ENCODE data around the gene RBM4.

DNA sequence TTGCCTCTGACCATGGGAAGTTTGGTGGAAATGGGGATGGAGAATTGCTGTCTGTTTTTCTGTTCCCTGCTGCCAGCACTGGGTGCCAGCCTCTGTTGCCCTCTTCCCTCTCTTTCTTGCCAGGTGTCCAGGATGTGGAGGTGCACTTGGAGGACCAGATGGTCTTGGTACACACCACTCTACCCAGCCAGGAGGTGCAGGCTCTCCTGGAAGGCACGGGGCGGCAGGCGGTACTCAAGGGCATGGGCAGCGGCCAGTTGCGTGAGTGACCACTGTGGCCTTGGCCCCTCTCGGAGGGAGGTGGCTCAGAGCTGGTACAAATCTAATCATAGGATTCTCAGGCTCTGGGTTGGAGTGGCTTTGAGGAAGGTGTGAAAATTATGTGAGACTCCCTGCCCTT is 39.5 kb upstream of the RBM4 start:
- TF ChIP-seq, protein P1, sequence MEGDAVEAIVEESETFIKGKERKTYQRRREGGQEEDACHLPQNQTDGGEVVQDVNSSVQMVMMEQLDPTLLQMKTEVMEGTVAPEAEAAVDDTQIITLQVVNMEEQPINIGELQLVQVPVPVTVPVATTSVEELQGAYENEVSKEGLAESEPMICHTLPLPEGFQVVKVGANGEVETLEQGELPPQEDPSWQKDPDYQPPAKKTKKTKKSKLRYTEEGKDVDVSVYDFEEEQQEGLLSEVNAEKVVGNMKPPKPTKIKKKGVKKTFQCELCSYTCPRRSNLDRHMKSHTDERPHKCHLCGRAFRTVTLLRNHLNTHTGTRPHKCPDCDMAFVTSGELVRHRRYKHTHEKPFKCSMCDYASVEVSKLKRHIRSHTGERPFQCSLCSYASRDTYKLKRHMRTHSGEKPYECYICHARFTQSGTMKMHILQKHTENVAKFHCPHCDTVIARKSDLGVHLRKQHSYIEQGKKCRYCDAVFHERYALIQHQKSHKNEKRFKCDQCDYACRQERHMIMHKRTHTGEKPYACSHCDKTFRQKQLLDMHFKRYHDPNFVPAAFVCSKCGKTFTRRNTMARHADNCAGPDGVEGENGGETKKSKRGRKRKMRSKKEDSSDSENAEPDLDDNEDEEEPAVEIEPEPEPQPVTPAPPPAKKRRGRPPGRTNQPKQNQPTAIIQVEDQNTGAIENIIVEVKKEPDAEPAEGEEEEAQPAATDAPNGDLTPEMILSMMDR (IDR thresholded peaks at IDR 0.05), result no peak
- no peak for TF ChIP-seq POLR2A (IDR thresholded peaks at IDR 0.05)

All from adrenal gland (tissue), 5 donors.